Endothelial cell of umbilical vein (primary cell): ENCODE measurements around the gene NRCAM. TPM values are rescaled to one million over a fixed set of nuclear protein-coding genes. Genes with fewer than 3 reads are reported as not detected.

ENCODE experiments used
- BruUV-seq: library from RNA; stranded (reverse); fragments of 400-500 nt; replicated peaks from 2 replicates; lab custom pipeline; 2021; lab: Mats Ljungman, UMichigan
- CTCF ChIA-PET: fragments of 300-600, 350-600 bp; sonication (Branson Sonifier 250); formaldehyde crosslinking; loops from one replicate; lab custom pipeline; 2021; ENCODE audit warnings: antibody characterized with exemption, inconsistent platforms; lab: Charles Lee
- POLR2A ChIA-PET: fragments of 300-600, 350-600 bp; sonication (Branson Sonifier 250); formaldehyde crosslinking; loops from one replicate; lab custom pipeline; 2021; ENCODE audit warnings: antibody characterized with exemption, inconsistent platforms; lab: Charles Lee
- DNase-seq: peaks from one replicate; pipeline ENCODE4 v3.0.0-alpha.2; 2011; ENCODE audit warnings: low read depth, low spot score
- FAIRE-seq: peaks from 2 replicates; lab custom pipeline; 2011; peaks lifted over from hg19 to GRCh38; lab: Jason Lieb, UNC
- H2AFZ ChIP-seq: 2 replicates; pipeline ENCODE4 v1.6.0; 2012; ENCODE audit warnings: low read depth, low read length, control low read depth, inconsistent platforms
- H3K27ac ChIP-seq: 2 replicates; pipeline ENCODE4 v1.5.1; 2011; ENCODE audit warnings: low read depth, mild to moderate bottlenecking, control low read depth, low read length, moderate library complexity; ENCODE audit not compliant: insufficient read depth
- H3K27me3 ChIP-seq, 2 experiments: 2 replicates each; pipeline versions ENCODE4 v1.6.0 to v1.6.1; 2011; ENCODE audit warnings: low read length in 2 of 2, mixed read lengths in 1 of 2; ENCODE audit not compliant: control insufficient read depth in 2 of 2, insufficient read depth in 2 of 2
- H3K36me3 ChIP-seq, 2 experiments: 2 replicates in 1 of 2; 3 replicates in 1 of 2; pipeline ENCODE4 v1.5.1; 2011; ENCODE audit warnings: low read length in 2 of 2, mild to moderate bottlenecking in 1 of 2, moderate library complexity in 1 of 2; ENCODE audit not compliant: control insufficient read depth in 2 of 2, insufficient read depth in 2 of 2; ENCODE audit errors: extremely low read depth in 1 of 2
- H3K4me1 ChIP-seq: 3 replicates; pipeline ENCODE4 v1.5.1; 2011; ENCODE audit warnings: mild to moderate bottlenecking, low read length; ENCODE audit not compliant: control insufficient read depth, insufficient read depth; ENCODE audit errors: extremely low read depth
- H3K4me2 ChIP-seq: 2 replicates; pipeline ENCODE4 v1.6.1; 2011; ENCODE audit warnings: low read length, control low read depth, mixed read lengths; ENCODE audit not compliant: insufficient read depth
- H3K4me3 ChIP-seq, 3 experiments: fragments of 200-600 bp in 1 of 3; sonication (generic), shearing (Covaris generic) in 1 of 3; replicated peaks in 1 of 3; 2 replicates each; pipeline ENCODE4 v1.5.1; 2011 to 2016; ENCODE audit warnings: control low read depth in 3 of 3, low read length in 3 of 3, mild to moderate bottlenecking in 2 of 3, inconsistent platforms in 1 of 3, low read depth in 1 of 3, moderate library complexity in 1 of 3; ENCODE audit not compliant: insufficient read depth in 1 of 3
- H3K79me2 ChIP-seq: 2 replicates; pipeline ENCODE4 v1.6.0; 2012; ENCODE audit warnings: low read length, inconsistent platforms; ENCODE audit not compliant: control insufficient read depth, insufficient read depth
- H3K9ac ChIP-seq: replicated peaks from 2 replicates; pipeline ENCODE3; 2011; ENCODE audit warnings: low read length, control low read depth; ENCODE audit not compliant: insufficient read depth; ENCODE audit errors: extremely low read depth
- H3K9me1 ChIP-seq: replicated peaks from 3 replicates; pipeline ENCODE4 v1.6.0; 2011; ENCODE audit warnings: mild to moderate bottlenecking, low read length; ENCODE audit not compliant: control insufficient read depth, insufficient read depth; ENCODE audit errors: extremely low read depth
- H3K9me3 ChIP-seq: replicated peaks from 2 replicates; pipeline ENCODE4 v1.5.1; 2012; ENCODE audit warnings: low read length, inconsistent platforms; ENCODE audit not compliant: control insufficient read depth, insufficient read depth
- H4K20me1 ChIP-seq: replicated peaks from 2 replicates; pipeline ENCODE3; 2011; ENCODE audit warnings: mild to moderate bottlenecking, low read length; ENCODE audit not compliant: control insufficient read depth, insufficient read depth; ENCODE audit errors: extremely low read depth
- EZH2 ChIP-seq: IDR thresholded peaks from 2 replicates; pipeline ENCODE4 v1.6.1; 2012; ENCODE audit warnings: borderline replicate concordance, low read depth, mild to moderate bottlenecking, moderate library complexity, low read length, inconsistent platforms; ENCODE audit not compliant: severe bottlenecking
- FOS ChIP-seq: IDR thresholded peaks from 2 replicates; pipeline ENCODE4 v1.6.1; 2011; ENCODE audit warnings: mild to moderate bottlenecking, low read length, moderate library complexity, borderline replicate concordance; ENCODE audit not compliant: insufficient read depth
- GATA2 ChIP-seq: IDR thresholded peaks from 2 replicates; pipeline ENCODE4 v1.7.0; 2011; ENCODE audit warnings: low read depth, mild to moderate bottlenecking, moderate library complexity, mixed read lengths, low read length; ENCODE audit not compliant: insufficient read length, insufficient read depth
- JUN ChIP-seq: IDR thresholded peaks from 2 replicates; pipeline ENCODE4 v1.6.1; 2011; ENCODE audit warnings: borderline replicate concordance, low read depth; ENCODE audit not compliant: insufficient read length, insufficient read depth
- MYC ChIP-seq: IDR thresholded peaks from one replicate; pipeline ENCODE4 v1.6.1; 2011; ENCODE audit warnings: mild to moderate bottlenecking, low read depth, low read length
- POLR2A ChIP-seq: IDR thresholded peaks from 2 replicates; pipeline ENCODE4 v1.6.1; 2012; ENCODE audit warnings: low read depth, mild to moderate bottlenecking, control low read depth, low read length
- POLR2AphosphoS5 ChIP-seq: IDR thresholded peaks from 2 replicates; pipeline ENCODE4 v1.6.1; 2012; ENCODE audit warnings: low read depth, mild to moderate bottlenecking, control low read depth, low read length, moderate library complexity; ENCODE audit not compliant: insufficient read depth
- dilution Hi-C: fragments of 300-500 bp; cut with MboI; formaldehyde crosslinking; loops from one replicate; pipeline ENCODE4 v1.15.0; 2019; ENCODE audit warnings: low sequenced_read_pairs; ENCODE audit not compliant: extremely low pct_ligation_motif_present
- intact Hi-C: fragments of 100-400 bp; cut with micrococcal nuclease; formaldehyde crosslinking; loops from one replicate; pipeline ENCODE4 v1.10.0; 2022
- polyA plus RNA-seq, 4 experiments: library from polyadenylated mRNA; depleted of rRNA in 3 of 4; stranded (reverse) in 3 of 4; unstranded in 1 of 4; fragments of >200 nt; gene quantifications; 2 replicates each; pipeline versions ENCODE4 v1.2.1 to v1.2.3, GENCODE V29; 2011 to 2012; ENCODE audit warnings: missing spikeins in 1 of 4
- total RNA-seq: library from RNA; stranded (reverse); gene quantifications from 2 replicates; pipeline ENCODE4 v1.2.3, GENCODE V29; 2021
- TF ChIP-seq, protein P1 (sequence below), 2 donors: IDR thresholded peaks; 1 replicate in 1 of 2; 2 replicates in 1 of 2; pipeline ENCODE4 v1.5.1; 2011; ENCODE audit warnings: low read length in 2 of 2, mild to moderate bottlenecking in 2 of 2, moderate library complexity in 2 of 2, control low read depth in 1 of 2, inconsistent platforms in 1 of 2, low read depth in 1 of 2; ENCODE audit not compliant: insufficient read depth in 1 of 2; ENCODE audit errors: extremely low read depth in 1 of 2
- TF ChIP-seq, protein P2 (sequence below): IDR thresholded peaks from 2 replicates; pipeline ENCODE4 v1.6.1; 2011; ENCODE audit not compliant: insufficient read depth, insufficient read length

Gene NRCAM
- total and polyA plus RNA-seq, 2 donors (not counting 3 experiments of a cell fraction or from before 2014, with no cell fraction given), result 26.0 to 47.6 TPM

DNA sequence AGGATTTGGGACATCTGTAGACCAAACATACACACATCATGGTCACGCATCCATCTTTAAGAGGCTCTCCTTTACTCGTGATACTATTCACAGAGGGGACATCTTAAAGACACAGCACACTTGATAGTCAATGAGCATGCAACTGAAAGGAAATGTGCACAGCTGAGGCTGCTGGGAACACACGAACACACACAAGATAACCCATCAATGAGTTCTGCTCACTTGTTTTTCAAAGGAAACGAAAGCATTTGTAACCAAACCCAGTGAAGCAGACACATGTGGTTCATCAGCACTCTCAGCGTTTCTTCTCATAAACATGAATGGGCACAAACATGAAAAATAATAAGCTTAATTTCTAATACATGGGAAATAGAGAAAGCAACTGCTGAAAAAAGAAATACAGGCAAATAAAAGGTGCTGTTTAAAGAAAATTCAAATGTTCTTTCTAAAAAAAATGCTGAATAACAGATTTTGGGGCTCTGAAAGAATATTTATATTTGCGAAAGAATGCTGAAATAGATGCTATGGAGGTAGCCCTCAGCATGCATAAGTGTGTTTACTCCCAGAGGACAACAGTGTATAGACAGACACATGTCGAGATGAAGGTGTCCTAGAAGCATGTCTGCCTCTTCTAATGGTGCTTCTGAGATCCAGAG lies 266.4 kb downstream of the NRCAM start:
- no peak overlapping the region for H2AFZ ChIP-seq
- intact Hi-C loops, result no loop called here
- H3K4me1 ChIP-seq, result no peaks in the 10 kb centered on the region
- BruUV-seq, result no TSS peak
- no peak overlapping the region for H3K4me3 ChIP-seq
- DNase-seq, result no peak
- no peak overlapping the region for H3K4me2 ChIP-seq
- H4K20me1 ChIP-seq, result no peaks in the 10 kb centered on the region
- CTCF ChIA-PET, result interaction anchor here (1.6 kb wide), 1 partner anchor 16 kb away, joined by 3 read pairs; no protein-coding TSS in a partner anchor
- H3K9ac ChIP-seq, result no peak overlapping the region
- H3K9me1 ChIP-seq, result no peaks in the 10 kb centered on the region
- H3K27me3 ChIP-seq, result no peaks in the 10 kb centered on the region
- H3K27ac ChIP-seq, result no peak overlapping the region
- FAIRE-seq, result no peak
- dilution Hi-C loops, result loop anchor here (25.0 kb wide), 1 partner anchor 297 kb away; no protein-coding TSS in a partner anchor
- H3K36me3 ChIP-seq, result peaks cover 4 to 6% of the 10 kb centered on the region in 2 experiments
- H3K79me2 ChIP-seq, result no peaks in the 10 kb centered on the region
- no peaks in the 10 kb centered on the region for H3K9me3 ChIP-seq
- TF ChIP-seq POLR2AphosphoS5 (no peak), FOS (no peak), POLR2A (no peak), EZH2 (no peak), GATA2 (no peak), MYC (no peak), JUN (no peak)
- TF ChIP-seq, protein P1, sequence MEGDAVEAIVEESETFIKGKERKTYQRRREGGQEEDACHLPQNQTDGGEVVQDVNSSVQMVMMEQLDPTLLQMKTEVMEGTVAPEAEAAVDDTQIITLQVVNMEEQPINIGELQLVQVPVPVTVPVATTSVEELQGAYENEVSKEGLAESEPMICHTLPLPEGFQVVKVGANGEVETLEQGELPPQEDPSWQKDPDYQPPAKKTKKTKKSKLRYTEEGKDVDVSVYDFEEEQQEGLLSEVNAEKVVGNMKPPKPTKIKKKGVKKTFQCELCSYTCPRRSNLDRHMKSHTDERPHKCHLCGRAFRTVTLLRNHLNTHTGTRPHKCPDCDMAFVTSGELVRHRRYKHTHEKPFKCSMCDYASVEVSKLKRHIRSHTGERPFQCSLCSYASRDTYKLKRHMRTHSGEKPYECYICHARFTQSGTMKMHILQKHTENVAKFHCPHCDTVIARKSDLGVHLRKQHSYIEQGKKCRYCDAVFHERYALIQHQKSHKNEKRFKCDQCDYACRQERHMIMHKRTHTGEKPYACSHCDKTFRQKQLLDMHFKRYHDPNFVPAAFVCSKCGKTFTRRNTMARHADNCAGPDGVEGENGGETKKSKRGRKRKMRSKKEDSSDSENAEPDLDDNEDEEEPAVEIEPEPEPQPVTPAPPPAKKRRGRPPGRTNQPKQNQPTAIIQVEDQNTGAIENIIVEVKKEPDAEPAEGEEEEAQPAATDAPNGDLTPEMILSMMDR (IDR thresholded peaks at IDR 0.05; ENCODE audit: extremely low read depth in 1 of 2, insufficient read depth in 1 of 2, low read depth in 1 of 2, low read length in 2 of 2), result no peak
- TF ChIP-seq, protein P2, sequence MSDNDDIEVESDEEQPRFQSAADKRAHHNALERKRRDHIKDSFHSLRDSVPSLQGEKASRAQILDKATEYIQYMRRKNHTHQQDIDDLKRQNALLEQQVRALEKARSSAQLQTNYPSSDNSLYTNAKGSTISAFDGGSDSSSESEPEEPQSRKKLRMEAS, result no peak
- POLR2A ChIA-PET, result no interaction called here
